NOMO-1 treated with dmso at 0.1 percent for 144 hours (cell line): ENCODE data around the gene RSRC1.

Source experiments
- DNase-seq: peaks from one replicate; lab custom pipeline; 2025; ENCODE audit not compliant: unreplicated experiment; lab: John Stamatoyannopoulos, UW

Gene RSRC1

DNA sequence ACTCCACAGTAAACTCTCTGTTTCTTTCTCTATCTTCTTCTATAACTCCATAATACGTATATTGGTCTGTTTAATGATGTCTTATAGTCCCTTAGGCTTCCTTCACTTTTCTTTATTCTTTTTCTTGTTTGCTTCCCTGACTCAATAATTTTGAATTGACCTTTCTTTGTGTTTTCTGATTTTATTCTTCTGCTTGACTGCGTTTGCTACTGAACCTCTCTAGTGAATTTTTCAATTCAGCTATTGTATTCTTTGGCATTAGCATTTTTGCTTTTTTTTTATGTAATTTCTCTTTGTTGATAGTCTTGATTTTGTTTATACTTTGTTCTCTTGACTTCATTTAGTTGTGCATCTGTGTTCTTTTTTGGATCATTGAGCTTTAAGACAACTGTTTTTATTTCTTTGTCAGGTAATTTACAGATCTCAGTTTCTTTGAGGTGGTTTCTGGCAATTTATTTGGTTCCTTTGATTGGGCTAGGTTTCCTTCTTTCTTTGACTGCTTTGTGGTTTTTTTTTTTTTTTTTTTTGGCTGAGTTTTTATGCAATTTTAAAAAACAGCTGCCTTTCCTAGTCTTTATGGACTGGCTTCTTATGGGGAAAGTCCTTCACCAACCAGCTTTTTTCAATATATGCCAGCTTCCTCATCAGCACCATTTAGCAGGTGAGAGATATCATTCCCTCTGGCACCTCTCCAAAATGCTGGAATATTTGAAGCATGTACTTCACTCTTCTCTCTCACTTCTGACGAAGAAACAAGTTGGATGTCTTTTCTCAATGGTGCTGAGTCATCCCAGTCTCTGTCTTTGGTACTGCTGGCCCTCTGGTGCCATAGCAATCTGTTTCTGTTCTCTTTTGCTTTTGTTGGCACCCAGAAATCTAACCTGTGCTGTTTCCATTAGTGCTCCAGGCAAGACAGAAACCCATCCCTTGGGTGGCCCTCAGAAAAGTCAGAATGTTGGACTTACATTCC, 17.6 kb downstream of the RSRC1 start:
- DNase-seq = no peak

DNA sequence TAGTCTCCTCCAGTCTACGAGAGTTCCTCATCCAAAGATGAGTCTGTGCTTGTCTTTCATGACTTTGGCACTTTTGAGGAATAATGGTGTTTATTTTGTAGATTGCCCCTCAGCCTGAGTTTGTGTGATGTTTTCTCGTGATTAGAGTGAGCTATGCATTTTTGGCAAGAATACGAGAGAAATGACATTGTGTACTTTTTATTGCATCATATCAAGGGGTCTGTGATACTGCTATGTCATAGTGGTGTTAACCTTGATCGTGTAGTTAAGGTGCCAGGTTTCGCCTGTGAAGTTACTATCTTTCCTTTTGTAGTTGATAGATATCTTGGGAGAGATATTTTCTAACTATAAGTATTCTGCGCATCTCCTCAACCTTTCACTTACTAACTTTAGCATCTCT, 18.9 kb downstream of the RSRC1 start:
- DNase-seq = no peak

- DNase-seq = no peak
Measured at GRCh38 chr3:158134363-158134762, 24.5 kb downstream of the RSRC1 start.

DNA sequence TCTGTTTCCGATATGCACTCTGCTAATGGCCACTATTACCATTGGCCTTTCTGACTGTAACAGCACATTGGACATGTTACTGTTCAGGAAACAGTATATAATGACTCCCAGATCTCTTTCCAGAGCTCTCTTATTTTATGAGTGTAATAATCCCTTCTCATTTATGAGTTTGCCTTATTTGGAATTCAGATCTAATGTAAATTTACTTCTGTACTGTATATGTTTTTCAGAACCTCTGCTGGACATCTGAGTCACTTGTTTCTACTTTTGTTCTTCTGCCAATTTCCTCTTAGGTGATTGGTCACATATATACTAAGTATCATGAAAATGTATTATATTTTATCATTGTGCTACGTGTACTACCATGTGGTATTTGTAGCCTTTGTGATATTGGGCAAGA, 30.5 kb downstream of the RSRC1 start:
- no peak for DNase-seq

DNA sequence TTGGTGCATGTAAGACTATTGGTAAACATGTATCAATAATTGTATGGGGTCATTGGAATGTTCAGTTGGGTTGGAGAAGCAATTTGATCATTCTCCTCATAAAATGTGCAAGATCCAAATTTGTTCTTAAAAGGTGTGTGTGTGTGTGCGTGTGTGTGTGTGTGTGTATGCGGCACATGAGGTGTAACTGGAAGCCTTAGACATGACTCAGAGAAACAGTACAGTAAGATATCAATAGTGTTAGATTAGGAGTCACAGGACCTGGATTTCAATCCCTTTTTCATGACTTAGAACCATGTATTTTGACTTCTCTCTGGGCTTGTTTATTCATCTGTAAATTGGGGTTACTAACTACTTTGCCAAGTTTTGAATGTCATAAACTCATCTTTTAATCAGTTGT, 38.3 kb downstream of the RSRC1 start:
- DNase-seq = no peak

DNA sequence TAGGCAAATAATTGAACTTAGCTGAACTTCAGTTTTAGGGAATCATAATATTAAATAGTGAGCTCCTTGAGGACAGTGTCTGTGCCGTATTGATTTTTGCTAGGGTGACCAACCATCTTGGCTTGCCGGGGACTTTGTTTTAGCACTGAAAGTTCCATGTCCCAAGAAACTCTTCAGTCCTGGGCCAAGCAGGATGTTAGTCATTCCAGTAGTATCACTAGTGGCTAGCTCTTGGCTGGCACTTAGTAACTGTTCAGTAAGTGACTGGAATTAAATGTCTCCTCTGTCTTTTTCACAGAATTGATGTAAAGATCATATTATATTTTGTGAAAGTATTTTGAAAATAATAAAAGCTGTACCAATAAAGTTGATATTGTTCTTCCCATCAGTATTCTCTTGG, 42.3 kb downstream of the RSRC1 start:
- DNase-seq = no peak

- DNase-seq = no peak
Measured at GRCh38 chr3:158158969-158159368, 49.1 kb downstream of the RSRC1 start.

- no peak for DNase-seq
Measured at GRCh38 chr3:158159714-158160113, 49.8 kb downstream of the RSRC1 start.

GRCh38 chr3:158160958-158161357, 51.1 kb downstream of the RSRC1 start:
- no peak for DNase-seq

GRCh38 chr3:158165141-158165655, 55.3 kb downstream of the RSRC1 start:
- DNase-seq = no peak

DNA sequence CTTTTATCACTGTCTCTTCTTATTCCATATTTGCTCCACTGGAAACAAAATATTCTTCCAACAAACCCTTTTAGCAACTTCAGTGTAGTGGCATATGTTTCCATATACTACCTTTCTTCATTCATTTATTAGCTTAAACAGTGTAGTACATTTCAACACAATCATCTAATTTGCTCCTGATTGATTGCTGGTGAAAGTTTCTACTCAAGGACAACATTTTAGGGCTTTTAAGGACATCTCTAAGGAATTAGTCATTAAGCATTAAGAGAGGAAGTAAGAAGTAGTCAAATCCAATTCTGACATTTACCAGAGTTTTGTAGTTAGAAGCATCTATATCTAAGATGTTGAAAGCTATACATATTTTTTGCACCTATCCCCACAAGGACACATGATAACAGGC, 55.8 kb downstream of the RSRC1 start:
- no peak for DNase-seq

GRCh38 chr3:158166223-158166622, 56.3 kb downstream of the RSRC1 start:
- no peak for DNase-seq

- DNase-seq = peak; percentile 90
Measured at GRCh38 chr3:158167737-158168557, 58.1 kb downstream of the RSRC1 start.

DNA sequence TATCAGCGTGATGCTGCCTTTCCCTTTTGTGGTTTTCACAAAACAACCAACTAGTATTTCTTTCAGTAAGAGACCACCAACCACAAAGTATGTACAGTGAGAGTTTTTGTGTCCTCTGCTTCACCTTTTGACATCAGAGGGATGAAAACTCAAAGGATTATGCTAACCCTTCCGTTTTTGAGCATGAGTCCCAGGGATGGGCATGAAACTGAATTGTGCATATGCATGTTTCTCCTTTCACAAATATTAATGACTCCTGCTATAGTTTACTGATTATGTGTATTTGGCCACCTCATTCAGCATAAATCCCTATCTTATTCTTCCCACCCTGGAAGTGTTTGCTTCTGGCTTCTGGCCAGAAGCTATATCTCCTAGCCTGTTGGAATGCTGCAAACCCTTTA, 59.2 kb downstream of the RSRC1 start:
- DNase-seq = no peak

DNA sequence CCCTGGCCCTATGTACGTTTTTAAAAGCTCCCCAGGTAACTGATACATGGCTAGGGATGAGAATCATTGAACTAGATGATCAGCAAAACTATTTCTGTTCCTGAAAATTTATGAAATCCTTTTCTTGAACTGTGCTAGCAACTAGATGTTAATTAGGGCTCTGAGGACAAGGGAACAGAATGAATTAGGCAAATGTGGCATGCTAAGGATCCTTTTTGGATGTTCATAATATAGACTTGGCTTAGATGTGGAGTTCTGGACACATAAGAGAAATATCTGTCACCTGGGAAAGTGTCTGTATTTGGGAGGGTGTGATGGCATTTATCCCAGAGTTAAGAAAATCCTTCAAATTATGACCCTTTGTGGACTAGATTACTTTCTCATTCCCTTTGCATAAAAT, 71.2 kb downstream of the RSRC1 start:
- DNase-seq = no peak

DNA sequence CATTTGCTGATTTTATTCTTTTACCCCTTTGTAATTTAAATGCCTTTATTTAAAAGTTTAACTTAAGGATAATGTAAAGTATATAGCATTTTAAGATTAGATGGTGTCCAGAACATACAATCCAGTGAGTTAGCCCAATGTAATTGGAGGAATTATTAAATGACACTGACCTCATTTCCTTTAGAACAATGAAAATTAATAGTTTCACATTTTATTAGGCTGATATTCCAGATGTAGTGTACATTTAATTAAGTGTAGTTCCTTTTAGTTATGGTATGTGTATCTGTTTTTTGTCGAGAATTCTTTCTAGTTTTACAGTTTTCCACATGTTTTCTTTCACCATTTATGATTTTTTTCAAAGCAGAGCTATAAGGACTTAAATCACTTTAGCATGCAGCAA, 75.8 kb downstream of the RSRC1 start:
- no peak for DNase-seq

DNA sequence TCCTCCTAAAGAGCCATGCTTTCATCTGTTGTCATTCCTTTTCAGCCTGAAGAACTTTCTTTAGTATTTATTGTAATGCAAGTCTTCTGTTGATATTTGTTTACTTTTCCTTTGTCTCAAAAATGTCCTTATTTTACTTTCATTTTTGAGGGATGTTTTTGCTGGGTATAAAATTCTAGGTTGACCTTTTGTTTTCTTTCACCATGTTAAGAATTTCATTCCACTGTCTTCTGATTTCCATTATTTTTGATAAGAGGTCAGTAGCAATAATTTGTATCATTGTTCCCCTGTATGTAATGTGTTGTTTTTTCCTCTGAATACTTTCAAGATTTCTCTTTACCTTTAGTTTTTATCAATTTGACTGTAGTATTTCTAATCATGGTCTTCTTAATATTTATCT, 91.1 kb downstream of the RSRC1 start:
- no peak for DNase-seq

DNA sequence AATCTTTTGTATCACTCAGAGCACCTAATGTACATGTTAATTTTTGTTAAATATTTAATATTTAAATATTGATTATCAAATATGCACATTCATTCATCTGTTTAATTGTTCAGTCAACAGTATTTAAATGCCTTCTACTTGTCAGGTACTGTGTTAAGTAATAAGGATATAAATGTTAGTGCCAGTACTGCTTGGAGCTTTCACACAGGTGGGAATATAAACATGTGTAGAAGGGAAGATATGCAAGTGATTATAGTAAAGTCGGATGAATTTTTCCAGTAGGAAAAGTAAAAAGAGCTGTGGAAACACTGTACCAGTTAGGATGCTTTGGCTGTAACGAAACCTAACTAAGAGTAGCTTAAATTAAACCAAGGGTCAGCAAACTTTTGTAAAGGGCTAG, 95.4 kb downstream of the RSRC1 start:
- no peak for DNase-seq

- no peak for DNase-seq
Measured at GRCh38 chr3:158205994-158206393, 96.1 kb downstream of the RSRC1 start.

DNA sequence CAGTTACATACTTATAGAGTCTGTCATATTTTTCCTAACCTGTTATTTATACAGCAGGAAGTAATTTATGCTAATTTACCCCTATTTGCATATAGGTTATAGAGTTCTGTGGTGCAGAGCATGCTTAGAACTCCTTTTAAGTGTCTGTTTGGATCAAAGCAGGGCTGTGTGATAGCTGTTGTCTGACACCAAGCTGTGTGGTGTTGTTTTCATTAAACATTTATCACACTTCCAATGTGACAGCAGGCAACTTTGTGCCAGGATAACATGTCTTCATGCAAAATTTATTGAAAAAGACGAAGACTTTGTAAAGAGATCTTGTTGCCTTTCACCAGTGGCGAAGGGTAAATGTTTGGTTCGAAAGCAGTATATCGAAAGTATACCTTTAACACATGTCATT, 100.2 kb downstream of the RSRC1 start:
- no peak for DNase-seq

- DNase-seq = no peak
Measured at GRCh38 chr3:158213461-158213860, 103.6 kb downstream of the RSRC1 start.

GRCh38 chr3:158217992-158218391, 108.1 kb downstream of the RSRC1 start:
- DNase-seq = no peak
